Activated CD8-positive, alpha-beta memory T cell treated with anti-CD3 and anti-CD28 coated beads for 1 hour (primary cell): ENCODE measurements around the gene SUPT20H.

Experiments
- DNase-seq, 2 donors: peaks; one replicate each; pipeline ENCODE4 v3.0.0-alpha.2; 2020; ENCODE audit warnings: low read depth in 1 of 2; ENCODE audit errors: extremely low read depth in 1 of 2

The SUPT20H gene

DNA sequence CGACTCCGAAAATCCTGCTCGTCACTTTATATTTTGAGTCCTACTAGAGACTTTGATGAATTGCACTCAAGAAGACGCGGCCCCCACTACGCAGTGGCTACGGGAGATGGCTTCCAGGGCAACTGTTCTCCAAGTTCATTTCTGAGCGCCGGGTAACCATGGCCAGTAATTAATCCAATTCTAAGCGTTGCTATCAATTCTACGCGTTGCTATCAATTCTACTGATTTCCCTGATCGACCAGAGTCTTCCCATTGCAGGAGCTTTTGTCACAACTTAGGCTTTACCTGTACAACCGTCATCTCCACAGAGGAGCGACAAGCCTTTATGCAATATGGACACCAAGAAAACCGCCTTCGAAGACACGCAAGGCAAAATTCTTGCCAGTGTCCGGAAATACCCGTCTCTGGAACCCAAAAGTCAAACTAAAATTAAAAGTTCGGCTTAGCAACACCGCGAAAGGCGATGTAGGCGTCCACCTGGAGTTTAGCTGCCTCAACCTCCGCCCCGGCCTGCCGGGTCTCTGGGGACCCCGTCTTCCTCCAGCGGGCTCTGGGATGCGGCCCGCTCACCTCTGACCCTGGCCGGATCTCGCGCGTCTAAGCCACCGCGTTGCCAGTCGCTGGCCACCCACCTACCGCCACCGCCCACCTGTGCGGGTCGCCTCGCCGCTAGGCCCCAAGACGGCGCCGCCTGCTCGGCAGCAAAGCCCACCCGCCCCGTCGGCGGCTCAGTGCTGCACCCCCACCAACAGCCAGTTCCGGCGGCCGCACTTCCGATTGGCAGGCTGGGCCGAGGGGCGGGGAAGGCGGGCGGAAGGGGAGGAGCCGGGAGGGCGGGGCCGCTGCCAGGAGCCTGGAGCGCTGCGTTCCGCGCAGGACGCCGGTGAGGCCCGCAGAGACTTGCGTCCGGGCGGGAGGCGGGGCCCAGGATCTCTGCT lies at the start of gene SUPT20H:
SUPT20H (minus strand) TSS at position 779 of the 938 bp plus-strand sequence. CDS start 8,198 bp downstream, outside the sequence.
- DNase-seq, result peak; percentile 79 to 91

DNA sequence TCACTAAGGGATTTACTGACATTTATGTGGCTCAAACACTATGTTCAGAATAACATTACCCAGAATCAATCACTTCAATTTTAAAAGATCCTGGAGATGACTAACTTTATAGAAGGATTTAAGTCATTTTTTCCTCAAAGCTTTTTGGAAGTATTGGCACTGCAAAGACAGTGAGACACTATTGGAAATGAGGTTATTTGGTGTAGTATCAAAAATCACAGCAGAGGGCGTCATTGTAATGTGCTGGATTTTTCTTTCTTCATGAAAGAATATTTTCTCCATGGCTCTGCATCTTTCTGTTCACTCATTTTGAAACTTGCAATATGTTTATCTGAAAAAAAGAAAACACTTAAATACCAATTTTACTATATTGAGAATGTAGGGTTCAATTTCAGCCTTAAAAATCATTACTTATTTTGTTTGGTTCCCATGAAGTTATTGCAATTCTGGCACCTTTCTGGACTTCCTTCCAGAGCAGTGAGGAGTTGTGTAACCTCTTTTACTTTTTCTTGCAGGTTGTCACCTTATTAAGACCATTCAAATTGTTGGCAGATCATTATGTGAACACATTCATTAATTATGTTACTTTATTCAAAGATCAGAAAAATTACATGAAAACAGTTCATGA lies 49.7 kb upstream of the SUPT20H start:
- no peak for DNase-seq

DNA sequence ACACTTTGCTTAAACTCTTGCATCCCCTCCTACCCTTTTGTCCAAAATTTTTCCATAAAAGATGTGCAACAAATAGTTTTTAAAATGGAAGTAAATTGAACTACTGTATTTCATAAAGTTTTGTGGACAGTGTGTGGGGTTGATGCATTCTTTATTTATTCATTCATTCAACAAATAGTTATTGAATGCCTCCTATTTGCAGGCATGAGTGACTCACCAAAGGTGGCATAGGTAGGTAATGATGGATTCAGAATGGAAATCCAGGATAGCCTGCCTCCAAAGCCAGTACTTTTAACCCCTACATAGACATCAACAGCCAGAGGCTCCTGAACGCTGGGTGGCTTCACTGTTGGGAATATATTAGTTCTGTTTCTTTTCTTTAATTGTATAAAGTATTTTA lies 48.4 kb upstream of the SUPT20H start:
- no peak for DNase-seq

DNA sequence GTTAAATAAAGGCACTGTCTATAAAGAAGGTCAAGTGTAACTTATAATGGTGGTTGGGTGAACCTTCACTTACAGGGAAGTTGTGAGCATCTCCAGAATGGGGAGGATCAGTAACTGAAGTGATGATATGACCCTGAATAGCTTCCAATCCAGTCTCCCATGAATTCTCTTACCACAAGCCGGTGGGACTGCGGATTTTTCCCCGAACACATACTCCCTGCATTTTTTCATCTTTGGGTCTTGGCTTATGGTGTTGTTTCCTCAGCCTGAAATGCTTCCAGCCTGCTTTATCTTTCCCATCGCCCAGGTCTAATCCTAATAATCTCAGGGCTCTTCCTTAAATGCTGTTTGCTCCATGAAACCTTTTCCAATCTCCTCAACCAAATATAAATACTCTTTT lies 48.0 kb upstream of the SUPT20H start:
- DNase-seq, result no peak

DNA sequence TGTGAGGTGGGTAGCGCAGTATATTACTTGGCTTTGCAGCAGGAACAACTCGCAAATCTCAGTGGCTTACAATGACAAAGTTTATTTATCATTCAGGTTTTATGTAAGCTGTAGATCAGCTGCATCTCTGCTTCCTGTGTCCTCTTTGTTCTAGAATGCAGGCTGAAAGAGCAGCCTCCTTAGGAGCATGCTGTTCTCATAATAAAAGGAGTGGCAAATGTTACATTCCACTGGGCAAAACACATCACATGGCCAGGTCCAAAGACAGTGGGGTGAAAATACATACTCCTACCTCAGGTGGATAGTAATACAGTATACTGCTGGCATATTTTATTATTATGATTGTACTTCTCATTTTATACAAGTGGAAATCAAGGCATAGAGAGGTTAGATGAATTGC lies 47.2 kb upstream of the SUPT20H start:
- no peak for DNase-seq

DNA sequence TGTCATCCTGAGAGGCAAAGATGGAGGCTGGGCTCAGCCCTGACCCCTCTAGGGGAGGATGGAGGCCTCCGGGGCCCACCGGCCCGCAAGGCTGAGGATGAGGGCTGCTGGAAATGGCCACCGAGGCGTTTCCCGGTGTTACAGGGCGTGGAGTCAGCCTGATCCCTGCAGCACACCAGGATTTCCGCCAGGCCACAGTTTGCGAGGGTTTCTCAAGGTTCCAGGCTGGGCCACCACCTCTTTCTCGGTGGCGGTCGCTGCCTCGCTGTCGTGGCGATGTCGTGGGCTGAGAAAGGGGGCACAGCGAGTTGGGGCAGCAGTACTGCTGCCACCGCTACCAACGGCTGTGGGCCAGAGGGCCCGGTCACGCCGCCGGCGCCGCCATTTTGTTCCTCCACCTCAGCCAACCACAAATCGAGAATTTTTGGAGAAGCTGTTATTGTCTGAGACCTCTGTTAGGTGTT lies 45.8 kb upstream of the SUPT20H start, which contains the start of gene CSNK1A1L:
CSNK1A1L (minus strand) TSS at position 414 of the 464 bp plus-strand sequence; CDS start at position 6, 408 bp downstream.
- no peak for DNase-seq

DNA sequence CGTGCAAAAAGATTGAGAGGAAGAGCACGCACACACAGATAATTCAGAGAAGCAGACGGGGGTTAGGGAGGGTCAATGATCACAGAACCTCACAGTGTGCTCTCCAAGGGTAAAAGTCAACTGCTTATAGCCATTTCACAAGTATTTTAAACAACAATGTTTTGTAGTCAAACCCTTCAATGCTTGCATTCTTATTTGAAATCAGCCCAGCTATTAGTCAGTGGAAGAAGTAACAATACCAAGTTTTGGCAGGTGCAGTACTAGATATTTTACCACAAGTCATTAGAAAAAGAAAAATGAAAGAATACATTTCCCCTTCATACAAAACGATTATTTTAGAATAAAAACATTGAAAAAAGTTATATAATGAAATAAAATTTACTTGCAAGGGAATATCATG lies 43.4 kb upstream of the SUPT20H start:
- DNase-seq, result no peak

DNA sequence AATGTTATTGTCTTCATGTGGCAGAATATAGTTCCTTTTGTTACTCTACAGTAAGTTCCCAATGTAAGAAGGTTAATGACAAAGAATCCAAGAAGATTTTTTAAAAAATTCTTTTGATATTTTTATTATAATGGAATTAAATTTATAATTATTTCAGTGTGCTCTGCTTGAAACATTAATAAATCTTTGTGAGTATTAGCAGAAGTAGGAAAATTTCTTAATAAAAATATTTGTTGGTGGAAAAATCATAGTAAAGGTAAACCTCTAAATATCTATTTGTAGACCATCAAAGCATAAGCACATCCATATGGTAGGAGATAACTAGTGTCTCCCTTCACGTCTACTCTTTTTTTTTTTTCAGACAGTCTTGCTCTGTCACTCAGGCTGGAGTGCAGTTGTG lies 41.7 kb upstream of the SUPT20H start:
- DNase-seq, result no peak

DNA sequence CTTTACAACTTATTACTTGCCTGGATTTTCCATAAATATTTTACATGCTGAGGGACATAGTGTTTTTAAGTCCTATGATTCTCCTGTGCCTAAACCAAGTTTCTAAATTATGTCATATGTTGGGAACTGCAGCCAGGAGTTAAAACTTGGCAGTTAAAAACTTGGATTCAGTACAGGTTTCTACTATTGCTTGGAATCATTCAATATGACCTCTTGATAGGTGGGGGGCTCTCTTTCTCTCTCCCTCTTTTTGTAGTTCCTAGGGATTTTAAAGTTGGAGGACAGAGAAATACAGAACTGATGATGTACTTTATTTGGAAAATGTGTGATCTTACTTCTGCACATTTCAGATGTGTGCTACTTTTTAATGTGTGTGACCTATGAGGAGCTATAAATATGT lies 41.2 kb upstream of the SUPT20H start:
- DNase-seq, result no peak

DNA sequence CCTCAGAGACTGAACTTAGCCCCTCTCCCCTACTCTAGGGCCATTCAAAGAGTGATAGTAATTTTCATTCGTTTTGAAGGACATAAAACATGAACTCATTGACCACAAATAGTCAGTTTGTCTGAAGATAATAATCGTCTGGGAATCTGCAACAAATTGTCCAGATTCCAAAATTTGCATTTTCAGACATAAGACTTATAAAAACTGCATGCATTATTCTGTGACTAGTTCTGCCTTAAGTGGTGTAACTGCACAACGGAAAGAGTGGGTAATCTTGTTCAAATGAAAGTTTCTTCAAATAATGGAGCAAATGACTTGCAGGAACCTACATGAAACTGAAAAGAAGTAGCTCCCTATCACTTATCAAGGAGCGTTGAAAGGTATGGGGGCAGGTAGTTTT lies 37.6 kb upstream of the SUPT20H start:
- DNase-seq, result no peak

DNA sequence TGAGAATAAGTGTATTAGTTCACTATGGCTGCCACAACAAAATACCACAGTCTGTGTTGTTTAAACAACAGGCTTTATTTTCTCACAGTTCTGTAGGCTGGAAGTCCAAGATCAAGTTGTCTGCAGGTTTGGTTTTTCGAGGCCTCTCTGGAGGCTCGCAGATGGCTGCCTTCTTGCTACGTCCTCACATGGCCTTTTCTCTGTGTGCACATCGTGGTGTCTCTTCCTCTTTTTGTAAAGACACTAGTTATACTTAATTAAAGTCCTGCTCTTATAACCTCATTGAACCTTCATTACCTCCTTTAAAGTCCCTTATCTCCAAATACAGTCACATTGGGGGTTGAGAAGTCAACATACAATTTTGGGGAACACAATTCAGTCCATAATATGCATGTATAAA lies 35.4 kb upstream of the SUPT20H start:
- DNase-seq, result no peak

DNA sequence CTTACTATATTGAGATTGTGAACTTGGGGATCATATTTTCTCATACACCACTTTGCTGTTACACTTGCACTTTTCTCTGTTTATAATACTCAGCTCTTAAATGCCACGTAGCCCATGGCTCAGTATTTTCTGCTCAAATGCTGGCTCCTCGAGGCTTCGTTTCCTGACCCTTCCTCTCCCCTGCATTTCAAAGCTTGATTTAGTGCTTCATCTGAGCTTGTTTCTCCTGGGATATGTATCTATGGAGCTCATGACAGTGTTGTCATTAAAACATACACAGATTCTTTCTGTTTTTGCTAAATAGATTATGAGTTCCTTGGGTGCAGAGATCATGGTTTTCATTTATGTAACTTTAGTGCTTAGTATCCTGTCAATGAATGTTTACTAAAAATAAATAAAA lies 34.6 kb upstream of the SUPT20H start:
- DNase-seq, result no peak

DNA sequence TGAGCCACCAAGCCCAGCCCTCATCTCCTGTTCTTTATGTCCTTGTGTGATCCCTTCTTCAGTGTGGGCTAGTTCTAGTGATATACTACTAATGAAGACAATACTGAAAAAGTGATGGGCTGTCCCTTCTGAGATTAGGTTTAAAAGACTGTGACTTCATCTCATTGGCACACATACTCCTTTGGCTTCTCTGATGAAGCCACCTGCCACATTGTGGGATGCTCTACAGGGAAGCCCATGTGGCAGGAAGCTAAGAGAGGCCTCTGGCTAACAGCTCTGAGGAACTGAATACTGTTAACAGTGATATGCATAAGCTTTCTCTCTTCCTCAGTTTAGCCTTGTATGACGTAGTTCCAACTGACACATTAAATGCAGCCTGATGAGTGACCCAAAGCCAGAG lies 32.3 kb upstream of the SUPT20H start:
- DNase-seq, result no peak

DNA sequence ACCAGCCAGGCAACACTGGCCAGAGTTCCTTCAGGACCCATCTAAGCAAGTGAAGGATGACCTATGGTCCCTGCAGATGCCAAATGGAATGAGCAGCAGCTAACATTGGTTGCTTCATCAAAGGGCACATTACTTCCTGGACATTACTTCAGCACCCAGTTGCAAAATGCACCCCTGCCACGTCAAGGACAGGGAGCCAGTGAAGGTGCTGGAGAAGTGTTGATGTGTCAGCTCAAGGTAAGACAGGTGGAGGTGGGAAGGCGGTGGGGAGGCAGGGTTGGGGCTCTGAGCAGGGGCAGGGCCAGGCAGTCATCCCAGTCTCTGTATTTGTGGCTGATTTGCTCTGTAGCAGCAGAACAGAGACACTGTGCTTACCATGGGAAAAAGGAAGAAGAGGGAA lies 31.4 kb upstream of the SUPT20H start:
- no peak for DNase-seq

DNA sequence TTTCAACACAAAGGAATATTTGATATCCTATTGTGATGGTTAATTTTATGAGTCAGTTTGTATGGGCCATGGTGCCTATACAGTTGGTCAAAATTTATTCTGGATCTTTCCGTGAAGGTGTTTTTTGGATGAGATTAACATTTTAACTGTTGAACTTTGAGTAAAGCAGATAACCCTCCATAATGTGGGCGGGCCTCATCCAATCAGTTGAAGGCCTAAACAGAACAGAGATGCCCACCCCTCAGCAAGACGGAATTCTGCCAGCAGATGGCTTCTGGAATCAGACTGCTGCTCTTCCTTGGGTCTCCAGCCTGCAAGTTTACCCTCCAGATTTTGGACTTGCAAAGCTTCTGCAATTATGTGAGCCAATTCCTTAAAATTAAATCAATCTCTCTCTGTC lies 30.0 kb upstream of the SUPT20H start:
- no peak for DNase-seq

DNA sequence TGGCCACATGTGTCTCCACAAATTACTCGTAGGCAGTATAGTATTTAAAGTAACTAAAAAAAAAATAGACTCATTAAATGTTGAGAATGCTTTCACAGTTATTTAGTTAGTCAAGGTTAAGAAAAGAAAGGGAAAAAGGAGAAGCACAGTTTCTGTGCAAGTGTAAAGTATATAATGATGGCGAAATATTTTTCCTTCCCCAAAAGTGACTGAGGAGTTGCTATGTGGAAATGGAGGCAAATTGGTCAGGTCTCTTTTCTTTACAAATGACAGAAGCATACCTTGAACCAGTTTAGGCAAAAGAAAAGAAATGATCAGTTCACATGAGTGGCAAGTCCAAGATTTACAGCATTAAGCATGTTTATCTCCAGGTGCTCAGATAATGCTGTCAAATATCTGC lies 28.0 kb upstream of the SUPT20H start:
- DNase-seq, result no peak

DNA sequence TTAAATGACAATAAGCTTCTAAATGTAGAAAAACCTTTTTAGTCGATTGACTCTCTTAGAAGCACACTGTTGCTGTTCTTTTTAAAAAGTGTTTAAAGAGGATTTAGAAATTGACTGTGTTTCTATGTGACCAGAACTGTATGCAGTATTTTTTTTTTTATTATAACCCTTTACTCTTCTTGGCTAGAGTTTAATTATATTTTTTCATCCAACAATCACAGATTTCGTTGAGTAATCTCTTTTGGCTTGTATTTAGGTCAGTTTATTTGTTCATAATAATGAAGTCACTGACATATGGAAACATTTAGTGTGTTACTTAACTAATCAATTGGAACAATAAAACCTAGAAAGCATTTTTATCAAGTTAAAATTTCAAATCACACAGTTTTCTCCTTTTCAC lies 26.1 kb upstream of the SUPT20H start:
- DNase-seq, result no peak

DNA sequence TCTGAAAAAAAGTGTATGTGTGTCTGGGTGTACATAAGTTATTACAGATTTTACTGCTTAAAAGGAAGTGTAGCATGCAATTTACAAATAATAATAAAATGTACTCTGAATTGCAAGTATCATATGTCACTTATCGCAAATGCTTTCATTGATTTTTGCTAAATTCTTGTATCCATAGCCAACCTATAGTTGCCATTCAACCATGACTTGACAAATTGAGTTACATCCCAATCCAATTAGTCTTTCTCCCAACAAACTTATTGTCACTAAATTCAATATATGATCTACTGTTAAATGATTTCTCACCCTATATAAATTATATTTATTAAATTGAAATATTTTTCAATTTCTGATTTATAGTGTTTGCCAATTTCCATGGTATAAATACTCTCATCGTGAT lies 17.3 kb upstream of the SUPT20H start:
- no peak for DNase-seq

DNA sequence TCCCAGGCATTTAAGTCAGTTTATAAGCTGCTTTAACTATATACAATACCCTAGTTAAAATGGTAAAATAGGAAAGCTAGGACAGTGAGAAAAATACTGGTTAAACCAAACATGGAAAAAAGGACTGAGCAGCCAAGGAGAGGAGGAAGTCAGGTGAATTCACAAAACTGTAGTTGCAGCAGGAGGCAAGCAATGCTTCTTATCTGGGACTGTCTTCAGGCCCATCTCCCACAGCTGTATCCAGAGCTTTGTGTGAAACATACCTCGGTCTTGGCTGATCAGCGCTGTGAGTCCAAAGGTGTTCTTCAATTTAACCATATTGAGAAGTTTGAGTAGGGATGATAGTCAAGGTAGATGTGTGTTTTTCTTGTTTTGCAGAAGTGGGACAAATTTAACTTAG lies 15.7 kb upstream of the SUPT20H start:
- DNase-seq, result no peak

DNA sequence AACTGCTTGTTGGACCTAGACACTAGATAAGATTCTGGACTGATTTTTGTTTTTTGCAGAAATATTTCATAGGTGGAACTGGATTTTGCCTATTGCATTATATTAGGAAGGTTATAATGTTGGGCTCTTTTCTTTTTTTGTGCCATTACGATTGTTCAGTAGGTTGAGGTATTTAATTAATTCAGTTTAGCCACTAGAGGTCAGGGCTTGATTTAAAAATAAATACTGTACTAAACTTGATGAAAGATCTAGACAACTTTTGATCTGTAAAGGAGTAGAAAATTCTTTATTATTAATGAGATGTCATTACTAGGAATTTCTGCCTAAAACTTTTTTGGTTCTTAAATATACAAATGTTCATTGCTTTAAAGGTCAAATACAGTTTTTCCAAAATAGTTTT lies 15.2 kb upstream of the SUPT20H start:
- no peak for DNase-seq

DNA sequence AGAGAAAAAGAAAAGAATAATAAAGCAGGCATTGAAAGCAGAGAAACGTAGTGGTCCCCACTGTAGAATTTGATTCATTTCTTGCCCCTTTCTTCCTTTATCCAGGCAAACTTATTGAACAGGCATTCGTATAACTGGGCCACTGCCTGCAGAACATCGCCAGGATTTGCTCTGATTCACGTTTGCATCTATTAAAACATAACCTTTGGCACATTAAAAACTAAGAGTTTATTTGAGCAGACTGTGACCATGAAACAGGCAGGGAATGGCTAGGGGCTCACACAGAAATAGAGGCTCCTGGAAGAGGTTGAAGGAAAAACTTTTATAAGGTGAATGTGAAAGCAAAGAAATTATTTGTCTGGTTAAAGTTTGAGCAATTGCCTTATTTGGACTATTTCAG lies 12.5 kb upstream of the SUPT20H start:
- DNase-seq, result no peak

DNA sequence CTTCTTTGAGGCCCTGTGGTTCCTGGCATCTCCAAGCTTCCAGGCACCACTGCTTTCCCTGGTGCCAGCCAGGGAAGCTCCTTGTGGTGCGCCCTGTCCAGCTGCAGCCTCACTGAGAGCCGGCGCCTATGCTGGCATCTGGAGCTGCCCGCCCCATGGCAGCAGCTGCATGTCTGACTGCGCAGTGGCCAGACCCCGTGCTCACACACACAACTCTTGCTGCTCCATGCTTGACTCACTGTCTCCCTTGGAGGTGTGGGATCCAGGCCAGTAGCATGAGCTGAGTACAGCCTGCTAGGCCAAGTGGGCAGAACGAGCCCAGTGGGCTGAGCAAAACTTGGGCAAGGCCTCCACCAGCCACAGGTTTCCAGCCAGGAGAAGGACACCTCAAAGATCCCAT lies 11.5 kb upstream of the SUPT20H start:
- no peak for DNase-seq
